SH-SY5Y (cell line): ENCODE measurements around the gene COMMD7.

Experiments used
- GATA2 ChIP-seq: IDR thresholded peaks from 2 replicates; pipeline ENCODE4 v1.6.1; 2011; ENCODE audit warnings: mild to moderate bottlenecking, low read depth, low read length
- GATA3 ChIP-seq: IDR thresholded peaks from 2 replicates; pipeline ENCODE4 v1.6.1; 2011; ENCODE audit warnings: low read depth, mild to moderate bottlenecking, low read length, moderate library complexity

DNA sequence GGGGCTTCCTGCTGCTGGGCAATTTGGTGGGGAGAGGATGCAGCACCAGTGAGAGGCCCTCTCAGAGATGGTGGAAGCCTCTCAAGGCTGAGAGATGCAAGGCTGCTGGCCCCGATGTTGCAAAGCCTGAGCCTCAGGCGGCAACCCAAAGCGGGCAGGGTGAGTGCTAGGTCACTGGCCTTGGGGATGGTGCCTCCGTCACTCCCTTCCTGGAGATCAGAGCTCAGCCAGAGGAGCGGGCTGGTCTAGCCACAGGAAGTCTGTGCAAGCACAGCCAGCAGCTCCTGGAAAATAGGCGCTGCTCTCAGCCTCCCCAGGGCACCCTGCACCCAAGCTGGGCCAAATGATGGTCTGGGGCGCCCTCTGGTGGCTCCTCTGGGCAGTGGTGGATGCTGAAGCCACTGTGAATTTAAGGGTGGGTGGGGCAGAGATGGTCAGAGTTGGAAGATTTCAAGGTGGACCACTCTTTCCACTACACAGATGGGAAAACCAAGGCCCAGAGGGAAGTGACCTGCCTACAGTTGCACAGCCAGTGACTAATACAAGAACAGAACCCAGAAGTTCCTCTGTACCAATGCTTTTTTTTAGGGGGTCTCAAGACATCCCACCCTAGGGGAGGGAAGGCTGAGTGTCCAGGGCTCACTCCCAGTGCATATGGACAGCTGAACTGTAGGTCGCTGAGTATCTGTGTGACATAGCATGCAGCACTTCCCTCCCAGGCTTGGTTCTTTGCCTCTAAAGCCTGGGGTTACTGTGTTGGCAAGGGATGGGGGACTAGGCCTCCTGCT, 90.3 kb downstream of the COMMD7 start:
- TF ChIP-seq GATA2: no peak
- TF ChIP-seq GATA3: no peak
